GM12878 (cell line): ENCODE data around the gene VASH2. TPM values are rescaled to one million over a fixed set of nuclear protein-coding genes. Genes with fewer than 3 reads are reported as not detected.
A peak's percentile ranks its signal among the peaks of the same experiment; 100 is the strongest.

Experiments used
- ASH2L ChIP-seq: fragments of 300-600, 200-600 bp; sonication (generic); IDR thresholded peaks from 2 replicates; pipeline ENCODE4 v1.6.1; 2017; ENCODE audit warnings: low read depth, mild to moderate bottlenecking, borderline replicate concordance
- BHLHE40 ChIP-seq, 2 experiments: fragments of 450-650 bp in 1 of 2; IDR thresholded peaks; 2 replicates each; pipeline ENCODE4 v1.6.1; 2011 to 2017; ENCODE audit warnings: low read depth in 2 of 2, borderline replicate concordance in 1 of 2, improper control_type of control experiment in 1 of 2, low read length in 1 of 2, mild to moderate bottlenecking in 1 of 2
- BRCA1 ChIP-seq: IDR thresholded peaks from 2 replicates; pipeline ENCODE4 v1.6.1; 2011; ENCODE audit warnings: low read depth, low read length, improper control_type of control experiment
- CBX3 ChIP-seq: fragments of 200-600 bp; sonication (generic); IDR thresholded peaks from 2 replicates; pipeline ENCODE4 v1.6.1; 2016; ENCODE audit warnings: low read depth, borderline replicate concordance
- CHD1 ChIP-seq: IDR thresholded peaks from 2 replicates; pipeline ENCODE4 v1.6.1; 2012; ENCODE audit warnings: low read depth, low read length, improper control_type of control experiment
- FOXK2 ChIP-seq: fragments of 450-650 bp; IDR thresholded peaks from 2 replicates; pipeline ENCODE4 v1.6.1; 2017; ENCODE audit warnings: mild to moderate bottlenecking, moderate library complexity
- HCFC1 ChIP-seq: fragments of 150-350 bp; IDR thresholded peaks from 2 replicates; pipeline ENCODE4 v1.6.1; 2014; ENCODE audit warnings: low read length
- HDGF ChIP-seq: fragments of 450-650 bp; IDR thresholded peaks from 2 replicates; pipeline ENCODE4 v1.6.1; 2016; ENCODE audit warnings: antibody characterized with exemption
- NFIC ChIP-seq: IDR thresholded peaks from 2 replicates; pipeline ENCODE4 v1.6.1; 2012; ENCODE audit warnings: low read depth, mild to moderate bottlenecking, inconsistent platforms, low read length, moderate library complexity
- NR2F1 ChIP-seq: fragments of 450-650 bp; conservative IDR thresholded peaks from 2 replicates; pipeline ENCODE4 v1.6.1; 2017; ENCODE audit warnings: mild to moderate bottlenecking
- NRF1 ChIP-seq: conservative IDR thresholded peaks from 2 replicates; pipeline ENCODE4 v1.6.1; 2011; ENCODE audit warnings: mild to moderate bottlenecking, low read depth, low read length, improper control_type of control experiment
- SRF ChIP-seq, 2 experiments: IDR thresholded peaks; 2 replicates each; pipeline ENCODE4 v1.6.1; 2011; ENCODE audit warnings: low read depth in 2 of 2, low read length in 2 of 2, mild to moderate bottlenecking in 1 of 2, moderate library complexity in 1 of 2
- SUPT20H ChIP-seq: IDR thresholded peaks from 2 replicates; pipeline ENCODE4 v1.6.1; 2011; ENCODE audit warnings: low read depth, mild to moderate bottlenecking, low read length, moderate library complexity, borderline replicate concordance; ENCODE audit not compliant: control insufficient read depth
- YY1 ChIP-seq: IDR thresholded peaks from 2 replicates; pipeline ENCODE4 v1.6.1; 2011; ENCODE audit warnings: low read depth, mild to moderate bottlenecking, low read length
- polyA plus RNA-seq, 11 experiments: library from polyadenylated mRNA; depleted of rRNA in 4 of 11; unstranded in 6 of 11; stranded (reverse) in 5 of 11; fragments of >200 nt; fragmentation: Nextera tagmentation in 4 of 11; fragmentation: Illumina TruSeq in 1 of 11; extraction: Ambion mirVana in 4 of 11; extraction: Trizol in 1 of 11; gene quantifications; 1 replicate in 1 of 11; 2 replicates in 10 of 11; pipeline versions ENCODE4 v1.2.1 to v1.2.3, GENCODE V29; 2011 to 2016; ENCODE audit warnings: inconsistent platforms in 2 of 11, missing spikeins in 2 of 11, low read depth in 1 of 11
- total RNA-seq, 4 experiments: library from RNA; depleted of rRNA in 3 of 4; stranded (reverse); fragments of >200 nt in 3 of 4; fragmentation: Illumina TruSeq in 1 of 4; extraction: Trizol in 1 of 4; gene quantifications; 2 replicates each; pipeline versions ENCODE4 v1.2.1 to v1.2.3, GENCODE V29; 2013 to 2021
- TF ChIP-seq, protein P1 (sequence below): fragments of 450-650 bp; IDR thresholded peaks from 2 replicates; pipeline ENCODE4 v1.6.1; 2018; ENCODE audit warnings: mild to moderate bottlenecking, low read depth, moderate library complexity; ENCODE audit not compliant: partially characterized antibody
- TF ChIP-seq, protein P2 (sequence below): fragments of 450-650 bp; IDR thresholded peaks from 2 replicates; pipeline ENCODE4 v1.6.1; 2017; ENCODE audit warnings: mild to moderate bottlenecking, moderate library complexity
- TF ChIP-seq, protein P3 (sequence below): fragments of 450-650 bp; IDR thresholded peaks from 2 replicates; pipeline ENCODE4 v1.6.1; 2014; ENCODE audit warnings: mild to moderate bottlenecking
- TF ChIP-seq, protein P4 (sequence below): fragments of 450-650 bp; IDR thresholded peaks from 2 replicates; pipeline ENCODE4 v1.6.1; 2016; ENCODE audit warnings: mild to moderate bottlenecking
- TF ChIP-seq, protein P5 (sequence below): IDR thresholded peaks from 2 replicates; pipeline ENCODE4 v1.6.1; 2012; ENCODE audit warnings: low read depth, low read length, improper control_type of control experiment

Gene VASH2
- total and polyA plus RNA-seq, 10 of the 15 experiments (the other 5 are each of a cell fraction or from before 2014, with no cell fraction given) = 5.4 to 29.7 (median 21.7) TPM

DNA sequence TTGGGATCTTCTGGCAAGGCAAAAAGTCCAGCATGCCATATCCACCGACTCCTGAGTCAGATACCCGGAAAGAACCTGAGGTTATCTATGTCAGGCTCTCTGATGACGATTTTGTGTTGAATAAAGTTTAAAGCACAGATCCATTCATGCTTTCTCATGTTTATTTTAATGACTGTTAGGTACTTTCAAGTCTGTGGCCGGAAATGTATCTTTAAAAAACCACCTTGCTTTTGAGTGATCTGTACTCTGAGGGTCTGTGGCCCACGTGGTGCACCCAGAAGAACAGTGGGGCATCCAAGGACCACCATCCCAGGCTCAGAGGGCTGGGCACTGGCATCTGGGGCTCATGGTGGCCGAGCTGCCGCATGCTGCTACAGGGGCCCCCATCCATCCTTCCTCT, 30.1 kb upstream of the VASH2 start (continued):
- TF ChIP-seq NFIC (peak; percentile 66; the same call in 1 of the 2 replicates), ASH2L (no peak), NRF1 (no peak), SRF (IDR thresholded peaks at IDR 0.05; ENCODE audit: low read depth in 2 of 2, low read length in 2 of 2) (no peak), BHLHE40 (IDR thresholded peaks at IDR 0.05; ENCODE audit: borderline replicate concordance in 1 of 2, low read depth in 2 of 2, low read length in 1 of 2) (no peak), HCFC1 (no peak), CBX3 (no peak), BRCA1 (no peak), CHD1 (no peak), SUPT20H (no peak), HDGF (no peak), NR2F1 (no peak), YY1 (no peak), FOXK2 (no peak)
- TF ChIP-seq, protein P1, sequence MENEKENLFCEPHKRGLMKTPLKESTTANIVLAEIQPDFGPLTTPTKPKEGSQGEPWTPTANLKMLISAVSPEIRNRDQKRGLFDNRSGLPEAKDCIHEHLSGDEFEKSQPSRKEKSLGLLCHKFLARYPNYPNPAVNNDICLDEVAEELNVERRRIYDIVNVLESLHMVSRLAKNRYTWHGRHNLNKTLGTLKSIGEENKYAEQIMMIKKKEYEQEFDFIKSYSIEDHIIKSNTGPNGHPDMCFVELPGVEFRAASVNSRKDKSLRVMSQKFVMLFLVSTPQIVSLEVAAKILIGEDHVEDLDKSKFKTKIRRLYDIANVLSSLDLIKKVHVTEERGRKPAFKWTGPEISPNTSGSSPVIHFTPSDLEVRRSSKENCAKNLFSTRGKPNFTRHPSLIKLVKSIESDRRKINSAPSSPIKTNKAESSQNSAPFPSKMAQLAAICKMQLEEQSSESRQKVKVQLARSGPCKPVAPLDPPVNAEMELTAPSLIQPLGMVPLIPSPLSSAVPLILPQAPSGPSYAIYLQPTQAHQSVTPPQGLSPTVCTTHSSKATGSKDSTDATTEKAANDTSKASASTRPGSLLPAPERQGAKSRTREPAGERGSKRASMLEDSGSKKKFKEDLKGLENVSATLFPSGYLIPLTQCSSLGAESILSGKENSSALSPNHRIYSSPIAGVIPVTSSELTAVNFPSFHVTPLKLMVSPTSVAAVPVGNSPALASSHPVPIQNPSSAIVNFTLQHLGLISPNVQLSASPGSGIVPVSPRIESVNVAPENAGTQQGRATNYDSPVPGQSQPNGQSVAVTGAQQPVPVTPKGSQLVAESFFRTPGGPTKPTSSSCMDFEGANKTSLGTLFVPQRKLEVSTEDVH = no peak
- TF ChIP-seq, protein P2, sequence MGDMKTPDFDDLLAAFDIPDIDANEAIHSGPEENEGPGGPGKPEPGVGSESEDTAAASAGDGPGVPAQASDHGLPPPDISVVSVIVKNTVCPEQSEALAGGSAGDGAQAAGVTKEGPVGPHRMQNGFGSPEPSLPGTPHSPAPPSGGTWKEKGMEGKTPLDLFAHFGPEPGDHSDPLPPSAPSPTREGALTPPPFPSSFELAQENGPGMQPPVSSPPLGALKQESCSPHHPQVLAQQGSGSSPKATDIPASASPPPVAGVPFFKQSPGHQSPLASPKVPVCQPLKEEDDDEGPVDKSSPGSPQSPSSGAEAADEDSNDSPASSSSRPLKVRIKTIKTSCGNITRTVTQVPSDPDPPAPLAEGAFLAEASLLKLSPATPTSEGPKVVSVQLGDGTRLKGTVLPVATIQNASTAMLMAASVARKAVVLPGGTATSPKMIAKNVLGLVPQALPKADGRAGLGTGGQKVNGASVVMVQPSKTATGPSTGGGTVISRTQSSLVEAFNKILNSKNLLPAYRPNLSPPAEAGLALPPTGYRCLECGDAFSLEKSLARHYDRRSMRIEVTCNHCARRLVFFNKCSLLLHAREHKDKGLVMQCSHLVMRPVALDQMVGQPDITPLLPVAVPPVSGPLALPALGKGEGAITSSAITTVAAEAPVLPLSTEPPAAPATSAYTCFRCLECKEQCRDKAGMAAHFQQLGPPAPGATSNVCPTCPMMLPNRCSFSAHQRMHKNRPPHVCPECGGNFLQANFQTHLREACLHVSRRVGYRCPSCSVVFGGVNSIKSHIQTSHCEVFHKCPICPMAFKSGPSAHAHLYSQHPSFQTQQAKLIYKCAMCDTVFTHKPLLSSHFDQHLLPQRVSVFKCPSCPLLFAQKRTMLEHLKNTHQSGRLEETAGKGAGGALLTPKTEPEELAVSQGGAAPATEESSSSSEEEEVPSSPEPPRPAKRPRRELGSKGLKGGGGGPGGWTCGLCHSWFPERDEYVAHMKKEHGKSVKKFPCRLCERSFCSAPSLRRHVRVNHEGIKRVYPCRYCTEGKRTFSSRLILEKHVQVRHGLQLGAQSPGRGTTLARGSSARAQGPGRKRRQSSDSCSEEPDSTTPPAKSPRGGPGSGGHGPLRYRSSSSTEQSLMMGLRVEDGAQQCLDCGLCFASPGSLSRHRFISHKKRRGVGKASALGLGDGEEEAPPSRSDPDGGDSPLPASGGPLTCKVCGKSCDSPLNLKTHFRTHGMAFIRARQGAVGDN = no peak
- TF ChIP-seq, protein P3, sequence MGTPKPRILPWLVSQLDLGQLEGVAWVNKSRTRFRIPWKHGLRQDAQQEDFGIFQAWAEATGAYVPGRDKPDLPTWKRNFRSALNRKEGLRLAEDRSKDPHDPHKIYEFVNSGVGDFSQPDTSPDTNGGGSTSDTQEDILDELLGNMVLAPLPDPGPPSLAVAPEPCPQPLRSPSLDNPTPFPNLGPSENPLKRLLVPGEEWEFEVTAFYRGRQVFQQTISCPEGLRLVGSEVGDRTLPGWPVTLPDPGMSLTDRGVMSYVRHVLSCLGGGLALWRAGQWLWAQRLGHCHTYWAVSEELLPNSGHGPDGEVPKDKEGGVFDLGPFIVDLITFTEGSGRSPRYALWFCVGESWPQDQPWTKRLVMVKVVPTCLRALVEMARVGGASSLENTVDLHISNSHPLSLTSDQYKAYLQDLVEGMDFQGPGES = no peak
- TF ChIP-seq, protein P4, sequence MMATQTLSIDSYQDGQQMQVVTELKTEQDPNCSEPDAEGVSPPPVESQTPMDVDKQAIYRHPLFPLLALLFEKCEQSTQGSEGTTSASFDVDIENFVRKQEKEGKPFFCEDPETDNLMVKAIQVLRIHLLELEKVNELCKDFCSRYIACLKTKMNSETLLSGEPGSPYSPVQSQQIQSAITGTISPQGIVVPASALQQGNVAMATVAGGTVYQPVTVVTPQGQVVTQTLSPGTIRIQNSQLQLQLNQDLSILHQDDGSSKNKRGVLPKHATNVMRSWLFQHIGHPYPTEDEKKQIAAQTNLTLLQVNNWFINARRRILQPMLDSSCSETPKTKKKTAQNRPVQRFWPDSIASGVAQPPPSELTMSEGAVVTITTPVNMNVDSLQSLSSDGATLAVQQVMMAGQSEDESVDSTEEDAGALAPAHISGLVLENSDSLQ = peak; percentile 68; the same call in 1 of the 2 replicates
- TF ChIP-seq, protein P5, sequence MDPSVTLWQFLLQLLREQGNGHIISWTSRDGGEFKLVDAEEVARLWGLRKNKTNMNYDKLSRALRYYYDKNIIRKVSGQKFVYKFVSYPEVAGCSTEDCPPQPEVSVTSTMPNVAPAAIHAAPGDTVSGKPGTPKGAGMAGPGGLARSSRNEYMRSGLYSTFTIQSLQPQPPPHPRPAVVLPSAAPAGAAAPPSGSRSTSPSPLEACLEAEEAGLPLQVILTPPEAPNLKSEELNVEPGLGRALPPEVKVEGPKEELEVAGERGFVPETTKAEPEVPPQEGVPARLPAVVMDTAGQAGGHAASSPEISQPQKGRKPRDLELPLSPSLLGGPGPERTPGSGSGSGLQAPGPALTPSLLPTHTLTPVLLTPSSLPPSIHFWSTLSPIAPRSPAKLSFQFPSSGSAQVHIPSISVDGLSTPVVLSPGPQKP = no peak
